ENCODE measurements around the gene ADD1.

The ADD1 gene

DNA sequence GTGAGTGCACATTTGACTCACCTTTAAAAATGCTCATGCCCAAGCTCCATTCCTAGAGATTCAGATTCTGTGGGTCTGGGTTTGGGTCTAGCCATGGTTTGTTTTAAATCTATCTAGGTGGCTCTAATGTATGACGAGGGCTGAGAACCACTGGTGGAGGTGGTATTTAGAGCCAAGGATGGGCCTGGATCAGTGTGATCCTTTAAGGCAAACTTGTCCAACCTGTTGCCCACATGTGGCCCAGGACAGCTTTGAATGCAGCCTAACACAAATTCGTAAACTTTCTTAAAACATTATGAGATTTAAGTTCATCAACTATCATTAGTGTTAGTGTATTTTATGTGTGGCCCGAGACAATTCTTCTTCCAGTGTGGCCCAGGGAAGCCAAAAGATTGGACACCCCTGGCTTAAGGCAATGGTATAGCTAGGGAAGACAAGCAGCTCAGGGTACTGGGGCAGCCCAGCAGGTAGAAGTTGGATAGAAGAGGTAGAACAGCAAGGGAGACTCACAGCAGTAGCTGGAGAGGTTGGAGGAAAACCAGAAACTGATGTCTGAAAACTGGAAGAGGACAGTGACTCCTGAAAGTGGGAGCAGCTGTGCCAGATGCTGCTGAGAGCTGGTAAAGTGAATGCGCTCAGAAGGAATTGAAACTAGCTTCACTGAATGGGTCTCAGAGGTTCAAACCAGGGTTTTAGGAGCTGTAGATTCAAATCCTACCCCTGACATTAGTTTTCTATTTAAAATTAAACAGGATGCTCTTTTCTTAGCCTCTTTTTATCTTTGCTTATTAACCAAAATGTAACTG, 18.2 kb downstream of the ADD1 start:
- Histone ChIP-seq H3K4me3 (ENCODE audit: low read length) (no peak overlapping the region), H3K27me3 (ENCODE audit: control insufficient read depth, insufficient read depth, low read length) (no peaks in the 10 kb centered on the region), H3K9ac (ENCODE audit: low read length) (no peak overlapping the region), H3K36me3 (ENCODE audit: control insufficient read depth, low read depth, low read length) (no peaks in the 10 kb centered on the region), H3K27ac (ENCODE audit: low read length) (no peak overlapping the region), H3K4me1 (ENCODE audit: control insufficient read depth, low read depth, low read length) (peaks cover 28% of the 10 kb centered on the region), H3K9me3 (ENCODE audit: control insufficient read depth, low read depth, low read length) (no peaks in the 10 kb centered on the region)

DNA sequence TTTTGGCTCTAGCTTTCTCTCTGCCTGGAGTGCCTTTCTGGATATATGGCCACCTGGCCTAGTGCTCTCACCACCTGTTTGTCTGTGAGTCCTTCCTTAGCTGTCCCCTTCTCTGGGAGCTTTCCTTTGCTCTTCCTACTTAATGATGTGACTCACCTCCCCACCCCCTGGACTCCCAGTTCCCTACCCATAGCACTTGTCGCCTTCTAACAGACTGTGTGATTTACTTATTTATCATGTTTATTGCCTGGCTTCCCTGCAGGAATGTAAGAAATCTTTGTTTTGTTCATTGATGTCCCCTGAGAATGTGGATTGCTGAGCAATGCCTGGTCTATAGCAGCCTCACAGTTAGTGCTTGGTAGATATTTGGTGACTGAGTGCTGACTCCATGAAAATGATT, 18.9 kb downstream of the ADD1 start:
- Histone ChIP-seq H3K9ac (ENCODE audit: low read length) (no peak overlapping the region), H3K9me3 (ENCODE audit: control insufficient read depth, low read depth, low read length) (no peaks in the 10 kb centered on the region), H3K36me3 (ENCODE audit: control insufficient read depth, low read depth, low read length) (no peaks in the 10 kb centered on the region), H3K27ac (ENCODE audit: low read length) (no peak overlapping the region), H3K4me3 (ENCODE audit: low read length) (no peak overlapping the region), H3K4me1 (ENCODE audit: control insufficient read depth, low read depth, low read length) (peaks cover 31% of the 10 kb centered on the region), H3K27me3 (ENCODE audit: control insufficient read depth, insufficient read depth, low read length) (no peaks in the 10 kb centered on the region)

DNA sequence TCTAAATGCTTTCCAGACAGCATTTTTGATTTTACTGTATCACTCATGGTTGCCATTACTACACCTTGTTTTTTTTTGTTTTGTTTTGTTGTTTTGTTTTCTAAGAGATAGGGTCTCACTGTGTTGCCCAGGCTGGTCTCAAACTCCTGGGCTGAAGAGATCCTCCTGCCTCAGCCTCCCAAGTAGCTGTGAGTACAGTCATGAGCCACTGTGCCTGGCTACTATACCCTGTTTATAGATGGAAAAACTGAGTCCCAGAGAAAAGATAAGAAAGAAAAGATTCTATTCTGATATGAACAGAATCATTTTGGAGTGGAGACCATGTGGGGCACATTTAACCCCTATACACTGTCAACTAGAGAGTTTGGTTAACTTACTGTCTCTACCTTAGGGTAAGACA, 20.0 kb downstream of the ADD1 start:
- Histone ChIP-seq H3K4me1 (ENCODE audit: control insufficient read depth, low read depth, low read length) (peaks cover 42% of the 10 kb centered on the region), H3K9me3 (ENCODE audit: control insufficient read depth, low read depth, low read length) (no peaks in the 10 kb centered on the region), H3K27me3 (ENCODE audit: control insufficient read depth, insufficient read depth, low read length) (no peaks in the 10 kb centered on the region), H3K27ac (ENCODE audit: low read length) (no peak overlapping the region), H3K9ac (ENCODE audit: low read length) (no peak overlapping the region), H3K36me3 (ENCODE audit: control insufficient read depth, low read depth, low read length) (no peaks in the 10 kb centered on the region), H3K4me3 (ENCODE audit: low read length) (no peak overlapping the region)

DNA sequence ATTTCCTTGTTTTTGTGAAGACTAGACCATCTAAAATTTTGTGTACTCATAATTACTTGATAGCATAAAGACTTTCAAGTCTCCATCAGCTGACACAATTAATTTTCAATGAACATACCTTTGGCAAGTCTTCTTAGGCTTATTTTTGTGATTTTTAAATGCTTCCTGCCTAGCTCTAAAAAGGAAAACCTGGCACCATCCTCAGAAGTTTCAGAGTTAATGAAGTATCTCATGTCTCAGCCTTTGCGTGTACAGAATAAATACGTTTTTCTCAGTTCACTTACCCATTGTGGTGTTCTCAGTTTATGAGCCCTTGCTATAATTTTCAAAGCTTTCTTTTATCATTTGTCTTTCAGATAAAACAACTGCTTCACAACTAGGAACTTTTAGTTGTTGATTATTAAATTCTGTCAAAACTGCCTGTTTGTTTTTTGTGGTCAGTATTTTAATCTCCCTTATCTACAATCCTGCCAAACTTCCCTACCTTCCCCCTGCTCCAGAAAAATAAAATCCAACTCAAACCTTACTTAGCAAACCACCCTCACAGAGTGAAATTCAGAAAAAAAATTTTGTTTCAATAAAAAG, 21.6 kb downstream of the ADD1 start:
- H3K27ac ChIP-seq (ENCODE audit: low read length) = no peak overlapping the region
- H3K9ac ChIP-seq (ENCODE audit: low read length) = no peak overlapping the region
- H3K9me3 ChIP-seq (ENCODE audit: control insufficient read depth, low read depth, low read length) = no peaks in the 10 kb centered on the region
- H3K4me1 ChIP-seq (ENCODE audit: control insufficient read depth, low read depth, low read length) = peaks cover 46% of the 10 kb centered on the region
- H3K36me3 ChIP-seq (ENCODE audit: control insufficient read depth, low read depth, low read length) = no peaks in the 10 kb centered on the region
- H3K4me3 ChIP-seq (ENCODE audit: low read length) = no peak overlapping the region
- no peaks in the 10 kb centered on the region for H3K27me3 ChIP-seq (ENCODE audit: control insufficient read depth, insufficient read depth, low read length)

DNA sequence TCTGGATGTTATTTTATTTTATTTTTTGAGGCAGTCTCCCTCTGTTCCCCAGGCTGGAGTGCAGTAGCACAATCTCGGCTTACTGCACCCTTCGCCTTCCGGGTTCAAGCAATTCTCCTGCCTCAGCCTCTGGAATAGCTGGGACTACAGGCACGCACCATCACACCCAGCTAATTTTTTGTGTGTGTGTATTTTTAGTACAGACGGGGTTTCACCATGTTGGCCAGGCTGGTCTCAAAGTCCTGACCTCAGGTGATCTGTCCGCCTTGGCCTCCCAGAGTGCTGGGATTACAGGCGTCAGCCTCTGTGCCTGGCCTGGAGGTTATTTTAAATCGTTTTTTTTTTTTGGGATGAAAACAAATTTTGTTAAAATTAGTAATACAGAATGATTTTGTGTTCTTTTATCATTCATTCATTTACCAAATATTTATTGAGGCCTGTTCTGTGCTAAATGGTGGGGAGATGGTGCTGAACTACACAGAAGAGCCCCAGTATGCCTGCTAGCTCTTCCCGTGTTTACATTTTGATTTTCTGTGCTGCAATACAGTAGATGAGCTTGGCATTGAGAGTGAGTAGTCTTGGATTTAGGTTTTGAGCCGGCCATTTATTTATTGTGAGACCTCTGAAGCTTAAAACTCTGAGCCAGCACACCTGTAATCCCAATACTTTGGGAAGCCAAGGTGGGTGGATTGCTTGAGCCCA, 22.7 kb downstream of the ADD1 start:
- Histone ChIP-seq H3K27me3 (ENCODE audit: control insufficient read depth, insufficient read depth, low read length) (no peaks in the 10 kb centered on the region), H3K9ac (ENCODE audit: low read length) (no peak overlapping the region), H3K4me3 (ENCODE audit: low read length) (no peak overlapping the region), H3K9me3 (ENCODE audit: control insufficient read depth, low read depth, low read length) (no peaks in the 10 kb centered on the region), H3K4me1 (ENCODE audit: control insufficient read depth, low read depth, low read length) (peaks cover 37% of the 10 kb centered on the region), H3K36me3 (ENCODE audit: control insufficient read depth, low read depth, low read length) (no peaks in the 10 kb centered on the region), H3K27ac (ENCODE audit: low read length) (no peak overlapping the region)

DNA sequence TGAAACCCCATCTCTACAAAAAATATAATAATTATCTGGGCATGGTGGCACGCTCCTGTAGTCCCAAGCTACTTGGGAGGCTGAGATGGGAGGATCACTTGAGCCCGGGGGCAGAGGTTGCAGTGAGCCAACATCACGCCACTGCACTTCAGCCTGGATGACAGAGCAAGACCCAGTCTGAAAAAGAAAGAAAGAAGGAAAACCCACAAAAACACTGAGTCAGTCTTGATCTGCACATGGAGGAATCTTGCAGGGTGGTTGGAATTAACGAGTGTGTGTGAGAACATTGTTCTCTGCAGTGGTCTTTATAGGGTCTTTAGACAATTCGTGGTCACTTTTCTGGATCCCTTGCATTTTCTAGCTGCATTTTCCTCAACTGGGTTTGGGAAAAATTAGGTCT, 23.2 kb downstream of the ADD1 start:
- Histone ChIP-seq H3K36me3 (ENCODE audit: control insufficient read depth, low read depth, low read length) (no peaks in the 10 kb centered on the region), H3K9me3 (ENCODE audit: control insufficient read depth, low read depth, low read length) (no peaks in the 10 kb centered on the region), H3K9ac (ENCODE audit: low read length) (no peak overlapping the region), H3K27ac (ENCODE audit: low read length) (no peak overlapping the region), H3K4me3 (ENCODE audit: low read length) (no peak overlapping the region), H3K4me1 (ENCODE audit: control insufficient read depth, low read depth, low read length) (peaks cover 31% of the 10 kb centered on the region), H3K27me3 (ENCODE audit: control insufficient read depth, insufficient read depth, low read length) (no peaks in the 10 kb centered on the region)

DNA sequence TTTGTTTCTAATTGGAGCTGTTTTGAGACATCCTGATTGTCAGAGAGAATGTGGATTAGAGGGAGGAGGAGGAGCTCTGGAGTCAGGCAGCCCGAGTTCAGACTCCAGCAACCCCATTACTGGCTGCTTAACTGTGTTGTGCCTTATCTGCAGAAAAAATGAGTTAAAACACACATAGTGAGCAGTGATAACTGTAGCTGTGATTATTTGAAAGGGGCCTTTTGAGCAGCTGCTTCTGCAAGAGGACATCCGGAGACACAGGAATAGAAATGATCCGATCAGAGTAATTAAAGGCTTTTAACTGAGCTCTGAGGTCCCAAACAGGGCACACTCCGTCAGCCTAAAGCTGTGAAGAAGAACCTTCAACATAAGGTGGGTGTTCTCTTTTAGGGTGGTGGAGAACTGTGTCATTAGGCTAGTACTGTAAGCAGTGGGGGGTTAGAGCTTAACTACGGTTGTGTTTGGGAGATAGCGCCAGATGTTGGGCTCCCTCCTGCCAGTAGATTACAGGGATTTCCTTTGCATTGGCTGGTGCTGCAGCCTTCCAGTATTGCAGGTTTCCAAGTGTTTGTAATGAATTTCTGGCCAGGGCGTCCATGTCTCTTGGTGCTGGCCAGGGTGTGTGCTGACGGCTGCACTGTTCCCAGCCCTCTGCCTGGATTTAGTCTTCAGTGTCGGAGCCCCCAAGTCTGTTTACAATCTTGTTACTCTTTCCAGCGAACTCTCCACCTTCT, 24.3 kb downstream of the ADD1 start:
- Histone ChIP-seq H3K27me3 (ENCODE audit: control insufficient read depth, insufficient read depth, low read length) (no peaks in the 10 kb centered on the region), H3K27ac (ENCODE audit: low read length) (no peak overlapping the region), H3K36me3 (ENCODE audit: control insufficient read depth, low read depth, low read length) (no peaks in the 10 kb centered on the region), H3K4me1 (ENCODE audit: control insufficient read depth, low read depth, low read length) (peaks cover 22% of the 10 kb centered on the region), H3K9ac (ENCODE audit: low read length) (no peak overlapping the region), H3K9me3 (ENCODE audit: control insufficient read depth, low read depth, low read length) (no peaks in the 10 kb centered on the region), H3K4me3 (ENCODE audit: low read length) (peak overlapping the region; percentile 6)

DNA sequence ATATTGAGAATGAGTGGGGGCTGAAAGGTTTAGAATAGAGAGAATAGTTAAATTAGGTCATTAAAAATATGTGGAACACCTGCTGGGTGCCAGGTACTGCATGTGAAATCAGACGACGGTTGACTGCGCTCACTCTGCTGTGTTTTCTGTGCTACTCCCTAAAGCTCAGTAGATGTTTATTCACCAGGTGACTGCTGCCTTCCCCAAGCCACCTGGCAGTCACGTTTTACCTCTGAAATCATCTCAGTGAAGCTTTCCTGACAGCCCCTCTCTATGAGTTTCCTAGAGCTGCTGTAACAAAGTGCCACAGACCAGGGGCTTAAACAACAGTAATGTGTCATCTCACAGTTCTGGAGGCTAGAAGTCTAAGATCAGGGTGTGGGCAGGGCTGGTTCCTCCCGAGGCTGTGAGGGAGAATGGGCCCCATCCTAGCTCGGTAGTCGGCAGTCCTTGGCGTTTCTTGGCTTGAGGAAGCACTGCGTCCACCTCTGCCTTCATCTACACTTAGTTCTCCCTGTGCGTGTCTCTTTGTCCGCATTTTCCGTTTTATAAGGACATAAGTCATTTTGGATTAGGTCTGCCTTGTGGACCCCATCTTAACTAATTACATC, 25.3 kb downstream of the ADD1 start:
- Histone ChIP-seq H3K36me3 (ENCODE audit: control insufficient read depth, low read depth, low read length) (no peaks in the 10 kb centered on the region), H3K4me3 (ENCODE audit: low read length) (no peak overlapping the region), H3K4me1 (ENCODE audit: control insufficient read depth, low read depth, low read length) (peaks cover 22% of the 10 kb centered on the region), H3K9ac (ENCODE audit: low read length) (no peak overlapping the region), H3K9me3 (ENCODE audit: control insufficient read depth, low read depth, low read length) (no peaks in the 10 kb centered on the region), H3K27me3 (ENCODE audit: control insufficient read depth, insufficient read depth, low read length) (no peaks in the 10 kb centered on the region), H3K27ac (ENCODE audit: low read length) (no peak overlapping the region)

DNA sequence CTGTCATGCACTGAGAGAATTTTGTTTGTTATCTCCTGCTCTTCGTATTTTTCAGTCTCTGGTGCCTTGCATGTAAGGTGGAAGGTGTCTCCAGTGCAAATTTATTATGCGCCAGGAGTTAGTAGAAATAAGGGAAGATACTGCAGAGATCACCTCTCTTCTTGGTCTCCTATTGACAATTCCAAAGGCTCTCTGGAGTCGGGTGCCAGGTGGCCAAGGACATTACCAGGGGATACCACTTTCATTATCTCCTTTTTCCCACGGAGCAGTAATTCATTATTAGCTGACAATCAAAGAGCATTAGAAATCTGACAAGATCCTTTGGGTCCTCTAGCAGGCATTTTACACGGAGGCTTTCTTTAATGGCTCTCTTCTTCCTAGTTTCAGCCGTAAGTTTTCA, 26.0 kb downstream of the ADD1 start:
- Histone ChIP-seq H3K36me3 (ENCODE audit: control insufficient read depth, low read depth, low read length) (no peaks in the 10 kb centered on the region), H3K9me3 (ENCODE audit: control insufficient read depth, low read depth, low read length) (no peaks in the 10 kb centered on the region), H3K4me1 (ENCODE audit: control insufficient read depth, low read depth, low read length) (peaks cover 22% of the 10 kb centered on the region), H3K9ac (ENCODE audit: low read length) (no peak overlapping the region), H3K27ac (ENCODE audit: low read length) (no peak overlapping the region), H3K4me3 (ENCODE audit: low read length) (no peak overlapping the region), H3K27me3 (ENCODE audit: control insufficient read depth, insufficient read depth, low read length) (no peaks in the 10 kb centered on the region)

DNA sequence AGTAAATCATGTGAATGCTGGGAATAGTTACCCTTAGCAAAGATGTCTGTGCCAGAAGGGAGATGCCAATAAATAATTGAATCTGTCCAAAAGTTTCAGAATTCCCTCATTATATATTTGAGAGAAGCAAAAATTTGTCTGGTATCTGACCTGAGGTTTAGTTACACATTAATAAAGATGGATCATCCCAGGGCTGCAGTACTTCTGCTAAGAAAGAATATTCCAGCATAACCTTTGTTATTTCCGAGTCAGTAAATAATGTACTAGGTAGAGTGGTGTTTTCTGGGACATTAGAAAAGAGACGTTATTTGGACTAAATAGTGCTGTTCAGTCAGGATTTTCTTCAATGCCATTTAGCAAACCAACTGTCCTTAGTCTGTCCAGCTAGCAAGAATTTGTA, 26.4 kb downstream of the ADD1 start:
- Histone ChIP-seq H3K4me3 (ENCODE audit: low read length) (no peak overlapping the region), H3K36me3 (ENCODE audit: control insufficient read depth, low read depth, low read length) (no peaks in the 10 kb centered on the region), H3K27me3 (ENCODE audit: control insufficient read depth, insufficient read depth, low read length) (no peaks in the 10 kb centered on the region), H3K9ac (ENCODE audit: low read length) (no peak overlapping the region), H3K4me1 (ENCODE audit: control insufficient read depth, low read depth, low read length) (peaks cover 22% of the 10 kb centered on the region), H3K27ac (ENCODE audit: low read length) (no peak overlapping the region), H3K9me3 (ENCODE audit: control insufficient read depth, low read depth, low read length) (no peaks in the 10 kb centered on the region)

DNA sequence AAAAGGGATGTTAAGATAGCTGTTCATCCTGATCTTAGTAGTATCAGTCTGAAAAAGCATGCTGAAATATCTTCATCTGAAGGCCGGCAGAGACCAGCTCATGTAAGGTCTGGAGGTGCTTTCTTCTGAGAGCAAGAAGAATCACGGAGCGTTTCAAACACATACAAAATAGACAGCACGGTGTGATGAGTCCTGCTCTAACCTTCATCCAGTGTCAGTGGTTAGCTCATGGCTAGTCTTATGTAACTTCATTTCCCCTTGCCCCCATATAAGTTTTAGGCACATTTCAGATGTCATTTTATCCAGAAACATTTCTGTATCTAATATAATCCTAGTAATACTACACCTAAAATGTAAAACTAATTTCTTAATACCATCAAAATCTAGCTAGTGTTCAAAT, 27.8 kb downstream of the ADD1 start:
- peaks cover 5% of the 10 kb centered on the region for H3K36me3 ChIP-seq (ENCODE audit: control insufficient read depth, low read depth, low read length)
- H3K4me1 ChIP-seq (ENCODE audit: control insufficient read depth, low read depth, low read length) = peaks cover 21% of the 10 kb centered on the region
- no peaks in the 10 kb centered on the region for H3K27me3 ChIP-seq (ENCODE audit: control insufficient read depth, insufficient read depth, low read length)
- no peaks in the 10 kb centered on the region for H3K9me3 ChIP-seq (ENCODE audit: control insufficient read depth, low read depth, low read length)
- no peak overlapping the region for H3K9ac ChIP-seq (ENCODE audit: low read length)
- H3K27ac ChIP-seq (ENCODE audit: low read length) = no peak overlapping the region
- H3K4me3 ChIP-seq (ENCODE audit: low read length) = no peak overlapping the region

Data from iPS-18a (cell line).